HEK293T (cell line): Measurements from ENCODE around the gene PI16.
"Not testable (repeated sequence)": the region's sequence is repeated elsewhere in the genome, so short reads cannot be mapped to it uniquely, and the experiment has no call there.

Experiments
- BHLHE40 ChIP-seq: fragments of 450-650 bp; IDR thresholded peaks from 2 replicates; pipeline ENCODE4 v1.6.1; 2016; ENCODE audit warnings: mild to moderate bottlenecking, moderate library complexity, borderline replicate concordance
- CTBP1 ChIP-seq: fragments of 450-650 bp; IDR thresholded peaks from 2 replicates; pipeline ENCODE4 v1.6.1; 2016; ENCODE audit warnings: borderline replicate concordance
- FOXK2 ChIP-seq: fragments of 450-650 bp; IDR thresholded peaks from 2 replicates; pipeline ENCODE4 v1.6.1; 2016; ENCODE audit warnings: mild to moderate bottlenecking
- FOXM1 ChIP-seq: fragments of 450-650 bp; IDR thresholded peaks from 2 replicates; pipeline ENCODE4 v1.6.1; 2017; ENCODE audit warnings: mild to moderate bottlenecking, borderline replicate concordance
- HDGF ChIP-seq: fragments of 450-650 bp; IDR thresholded peaks from 2 replicates; pipeline ENCODE4 v1.6.1; 2017; ENCODE audit warnings: antibody characterized with exemption, borderline replicate concordance
- SP1 ChIP-seq: fragments of 450-650 bp; IDR thresholded peaks from 2 replicates; pipeline ENCODE4 v1.6.1; 2017
- SUZ12 ChIP-seq: fragments of 450-650 bp; IDR thresholded peaks from 2 replicates; pipeline ENCODE4 v1.6.1; 2016; ENCODE audit warnings: mild to moderate bottlenecking

DNA sequence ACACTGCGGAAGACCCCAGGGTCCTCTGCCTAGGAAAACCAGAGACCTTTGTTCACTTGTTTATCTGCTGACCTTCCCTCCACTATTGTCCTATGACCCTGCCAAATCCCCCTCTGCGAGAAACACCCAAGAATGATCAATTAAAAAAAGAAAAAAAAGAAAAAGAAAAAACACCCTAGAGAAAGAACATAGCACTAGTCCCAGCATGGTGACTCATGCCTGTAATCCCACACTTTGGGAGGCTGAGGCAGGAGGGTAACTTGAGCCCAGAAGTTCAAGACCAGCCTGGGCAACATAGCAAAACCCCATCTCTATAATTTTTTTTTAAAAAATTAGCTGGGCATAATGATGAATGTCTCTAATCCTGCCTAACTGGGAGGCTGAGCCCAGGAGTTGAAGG, 12.2 kb upstream of the PI16 start:
- not testable (repeated sequence) for TF ChIP-seq BHLHE40, FOXK2, SP1, CTBP1, SUZ12, HDGF, FOXM1
